GM12865 (cell line): ENCODE results near the gene JOSD1.

ENCODE experiments used
- DNase-seq: peaks from one replicate; pipeline ENCODE4 v3.0.0; 2010; ENCODE audit warnings: low read depth
- H3K4me3 ChIP-seq: 2 replicates; pipeline ENCODE4 v1.5.1; 2011; ENCODE audit warnings: mild to moderate bottlenecking, low read depth, low read length, control low read depth
- TF ChIP-seq, protein P1 (sequence below): IDR thresholded peaks from 2 replicates; pipeline ENCODE4 v1.5.1; 2011; ENCODE audit warnings: low read length, control low read depth, low read depth, inconsistent platforms; ENCODE audit not compliant: insufficient read depth; ENCODE audit errors: missing control alignments

Gene JOSD1

DNA sequence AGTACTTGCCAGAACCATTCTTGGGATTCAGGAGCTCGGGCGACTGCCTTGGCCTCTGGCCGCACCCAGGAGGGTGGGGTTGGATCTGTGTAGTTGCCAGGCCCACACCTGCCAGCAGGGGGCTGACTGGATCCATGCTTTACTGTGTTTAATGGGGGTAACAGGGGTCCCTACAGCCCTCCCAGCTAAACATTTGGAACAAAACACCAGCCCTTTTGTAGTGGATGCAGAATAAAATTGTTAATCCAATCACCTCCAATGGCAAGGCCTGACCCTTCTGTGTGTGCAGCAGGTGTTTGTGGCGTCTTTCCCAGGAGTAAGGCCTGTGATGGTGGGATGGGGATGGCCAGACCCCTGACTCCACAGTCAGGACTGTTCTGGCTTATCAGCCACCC is 32.6 kb upstream of the JOSD1 start:
- H3K4me3 ChIP-seq: no peak overlapping the region
- TF ChIP-seq, protein P1, sequence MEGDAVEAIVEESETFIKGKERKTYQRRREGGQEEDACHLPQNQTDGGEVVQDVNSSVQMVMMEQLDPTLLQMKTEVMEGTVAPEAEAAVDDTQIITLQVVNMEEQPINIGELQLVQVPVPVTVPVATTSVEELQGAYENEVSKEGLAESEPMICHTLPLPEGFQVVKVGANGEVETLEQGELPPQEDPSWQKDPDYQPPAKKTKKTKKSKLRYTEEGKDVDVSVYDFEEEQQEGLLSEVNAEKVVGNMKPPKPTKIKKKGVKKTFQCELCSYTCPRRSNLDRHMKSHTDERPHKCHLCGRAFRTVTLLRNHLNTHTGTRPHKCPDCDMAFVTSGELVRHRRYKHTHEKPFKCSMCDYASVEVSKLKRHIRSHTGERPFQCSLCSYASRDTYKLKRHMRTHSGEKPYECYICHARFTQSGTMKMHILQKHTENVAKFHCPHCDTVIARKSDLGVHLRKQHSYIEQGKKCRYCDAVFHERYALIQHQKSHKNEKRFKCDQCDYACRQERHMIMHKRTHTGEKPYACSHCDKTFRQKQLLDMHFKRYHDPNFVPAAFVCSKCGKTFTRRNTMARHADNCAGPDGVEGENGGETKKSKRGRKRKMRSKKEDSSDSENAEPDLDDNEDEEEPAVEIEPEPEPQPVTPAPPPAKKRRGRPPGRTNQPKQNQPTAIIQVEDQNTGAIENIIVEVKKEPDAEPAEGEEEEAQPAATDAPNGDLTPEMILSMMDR: peak; percentile 76
- DNase-seq: peak; percentile 55

DNA sequence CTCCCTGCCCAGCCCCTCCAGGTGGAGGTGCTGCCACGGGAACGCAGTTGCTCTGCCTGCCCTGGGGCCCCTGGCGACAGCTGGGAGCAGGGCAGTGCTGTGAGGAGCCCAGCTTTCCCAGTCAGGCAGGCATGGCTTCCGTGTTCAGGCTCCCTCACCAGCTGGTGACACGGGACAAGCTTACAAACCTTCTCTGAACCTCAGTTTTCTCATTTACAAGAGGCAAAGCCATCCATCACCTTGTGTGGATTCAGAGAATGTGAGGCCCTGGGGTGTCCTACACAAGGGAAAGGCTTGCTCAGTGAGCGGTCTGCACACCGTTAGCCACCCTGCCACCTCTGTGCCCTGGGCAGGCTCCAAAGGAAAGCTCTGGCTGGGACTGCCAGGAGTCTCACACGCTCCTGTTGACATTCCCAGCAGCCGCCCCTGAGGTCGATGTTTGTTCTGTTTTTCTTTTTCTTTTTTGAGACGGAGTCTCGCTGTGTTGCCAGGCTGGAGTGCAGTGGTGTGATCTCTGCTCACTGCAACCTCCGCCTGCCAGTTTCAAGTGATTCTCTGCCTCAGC is 31.6 kb upstream of the JOSD1 start:
- TF ChIP-seq, protein P1: no peak
- no peak for DNase-seq
- no peak overlapping the region for H3K4me3 ChIP-seq

DNA sequence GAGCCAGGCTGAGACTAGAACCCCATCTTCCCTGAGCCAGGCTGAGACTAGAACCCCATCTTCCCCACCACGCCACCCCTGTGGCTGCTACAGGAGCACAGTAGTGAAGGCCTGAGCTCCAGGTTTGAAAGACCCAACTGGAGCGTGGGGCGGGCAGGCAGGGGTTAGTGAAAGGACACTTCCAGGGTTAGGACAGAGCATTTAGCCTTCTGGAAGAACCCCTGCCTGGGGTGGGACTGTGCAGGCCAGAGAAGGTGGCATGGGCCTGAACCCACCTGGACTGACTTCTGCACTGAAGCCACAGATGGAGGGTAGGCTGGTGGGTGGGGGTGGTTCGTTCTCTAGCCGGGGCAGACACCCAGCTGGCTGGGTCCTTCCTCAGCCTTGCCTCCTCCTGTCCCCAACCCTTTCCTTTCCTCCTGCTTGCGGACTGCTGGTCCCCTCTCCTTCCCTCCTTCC is 31.0 kb upstream of the JOSD1 start:
- TF ChIP-seq, protein P1: no peak
- no peak overlapping the region for H3K4me3 ChIP-seq
- no peak for DNase-seq

DNA sequence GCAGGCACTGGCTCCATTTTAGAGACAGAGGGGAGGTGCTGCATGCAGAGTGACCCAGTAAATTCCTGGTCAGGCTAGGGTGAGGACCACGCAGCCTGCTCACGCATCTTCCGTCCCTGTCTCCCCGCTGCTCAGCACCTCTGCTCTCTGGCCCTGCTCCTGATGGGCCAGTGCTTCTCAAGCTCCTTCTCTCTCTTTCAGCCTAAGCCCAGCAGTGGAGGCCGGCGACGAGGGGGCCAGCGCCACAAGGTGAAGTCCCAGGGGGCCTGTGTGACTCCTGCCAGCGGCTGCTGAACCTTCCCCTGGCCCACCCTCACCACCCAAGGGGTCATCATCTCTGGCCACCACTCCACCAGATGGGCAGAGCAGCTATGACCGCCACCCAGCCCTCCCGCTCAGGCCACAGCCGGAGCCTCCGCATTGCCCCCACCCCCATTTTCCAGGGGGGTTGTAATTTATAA is 29.7 kb upstream of the JOSD1 start:
- no peak for DNase-seq
- no peak overlapping the region for H3K4me3 ChIP-seq
- TF ChIP-seq, protein P1: no peak

DNA sequence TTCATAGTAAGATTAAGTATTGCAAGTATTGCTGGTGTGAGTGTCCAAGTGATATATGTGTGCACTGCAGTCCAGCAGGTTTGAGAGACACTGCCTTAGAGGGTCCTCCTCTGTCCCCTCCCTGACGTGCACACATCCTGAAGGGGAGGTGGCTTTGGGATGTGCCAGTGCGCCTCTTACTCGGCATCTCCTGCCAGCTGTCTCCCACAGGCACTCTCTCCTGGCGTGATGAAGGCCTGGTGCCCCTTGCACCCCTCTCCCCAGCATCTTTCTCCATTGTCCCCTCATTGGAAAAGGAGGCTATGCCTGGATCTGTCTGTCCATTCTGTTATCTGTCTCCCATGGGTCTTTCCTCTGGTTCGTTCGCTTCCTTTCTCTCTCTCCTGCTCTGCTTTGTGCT is 29.2 kb upstream of the JOSD1 start:
- TF ChIP-seq, protein P1: no peak
- no peak for DNase-seq
- H3K4me3 ChIP-seq: no peak overlapping the region

DNA sequence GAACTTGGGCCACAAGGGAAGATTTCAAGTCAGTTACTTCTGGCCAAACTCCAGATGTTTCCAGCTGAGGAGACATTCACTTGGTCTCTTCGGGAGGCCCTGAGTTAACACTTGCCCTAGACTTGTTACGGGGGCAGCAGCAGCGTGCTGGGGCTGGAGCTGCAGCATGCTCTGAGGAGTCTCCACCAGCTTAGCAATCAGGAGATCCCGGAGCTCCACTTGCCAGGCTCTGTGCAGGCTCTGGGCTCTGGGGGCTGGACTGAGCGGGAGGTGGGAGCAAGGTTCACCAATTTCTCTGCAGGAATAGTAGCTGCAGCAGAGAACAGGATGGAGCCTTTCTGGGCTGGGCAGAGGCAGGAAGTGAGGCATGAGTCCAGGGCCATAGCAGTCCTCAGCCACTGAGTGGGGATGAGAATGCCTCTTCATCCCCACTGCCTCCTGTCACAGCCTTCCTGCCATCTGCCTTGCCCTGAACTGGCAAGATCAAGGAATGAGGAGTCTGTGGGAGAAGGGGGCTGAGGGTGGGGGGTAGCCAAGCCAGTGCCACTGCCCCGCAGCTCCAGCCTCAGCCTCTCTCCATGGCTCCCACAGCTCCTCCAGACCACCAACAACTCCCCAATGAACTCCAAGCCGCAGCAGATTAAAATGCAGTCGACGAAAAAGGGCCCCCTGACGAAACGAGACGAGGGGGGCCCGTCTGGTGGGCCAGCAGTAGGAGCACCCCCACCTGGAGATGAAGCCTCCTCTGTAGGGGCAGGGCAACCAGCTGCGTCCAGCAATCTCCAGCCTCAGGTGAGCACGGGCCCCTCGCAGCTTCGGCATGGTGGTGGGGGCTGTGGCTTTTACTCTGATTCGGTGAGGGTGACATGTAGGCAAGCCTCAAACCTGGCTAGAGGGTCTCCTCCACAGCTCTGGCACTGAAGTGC is 28.4 kb upstream of the JOSD1 start:
- DNase-seq: no peak
- TF ChIP-seq, protein P1: no peak
- H3K4me3 ChIP-seq: no peak overlapping the region
